ENCODE data around the gene NEDD4.

The NEDD4 gene

DNA sequence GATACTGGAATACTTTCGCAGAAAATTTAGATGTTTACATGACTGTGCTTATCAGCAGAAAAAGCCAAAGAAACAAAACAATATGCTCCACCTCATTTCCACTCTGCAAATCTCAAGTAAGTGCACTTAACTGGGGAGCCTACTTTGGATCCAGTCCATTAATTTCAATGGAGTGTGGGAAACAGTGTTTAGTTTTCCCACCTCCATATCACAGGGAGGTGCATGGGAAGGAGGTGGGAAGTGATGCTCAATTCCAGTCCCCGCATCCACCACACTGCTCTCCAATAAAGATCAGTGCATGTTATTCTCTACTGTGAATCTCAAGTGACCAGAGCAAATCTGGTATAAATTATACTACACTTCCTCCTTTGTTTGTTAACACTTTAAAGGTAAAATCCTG is 2.9 kb downstream of the NEDD4 start:
- Histone ChIP-seq H3K4me1 (ENCODE audit: control insufficient read depth, low read length) (peaks cover 21% of the 10 kb centered on the region), H3K36me3 (ENCODE audit: control insufficient read depth, low read length) (peaks cover 3% of the 10 kb centered on the region; the same call in 1 of the 2 replicates), H3K27me3 (ENCODE audit: control insufficient read depth, low read length) (peaks cover under 1% of the 10 kb centered on the region; the same call in 1 of the 2 replicates), H3K4me3 (ENCODE audit: low read length) (no peak overlapping the region), H3K9me3 (ENCODE audit: control insufficient read depth, insufficient read depth, low read length) (no peaks in the 10 kb centered on the region), H3K9me2 (replicated peaks; ENCODE audit: control insufficient read depth, low read length) (no peaks in the 10 kb centered on the region), H3K79me2 (ENCODE audit: control insufficient read depth, low read length) (peaks cover 35% of the 10 kb centered on the region), H4K20me1 (ENCODE audit: control insufficient read depth, insufficient read depth, low read depth, low read length) (no peaks in the 10 kb centered on the region; the same call in 1 of the 2 replicates), H3K27ac (ENCODE audit: low read depth, low read length) (no peak overlapping the region), H3K4me2 (ENCODE audit: low read length) (no peak overlapping the region), H3F3A (ENCODE audit: control insufficient read depth, insufficient read depth) (no peaks in the 10 kb centered on the region)
- TF ChIP-seq, protein P1, sequence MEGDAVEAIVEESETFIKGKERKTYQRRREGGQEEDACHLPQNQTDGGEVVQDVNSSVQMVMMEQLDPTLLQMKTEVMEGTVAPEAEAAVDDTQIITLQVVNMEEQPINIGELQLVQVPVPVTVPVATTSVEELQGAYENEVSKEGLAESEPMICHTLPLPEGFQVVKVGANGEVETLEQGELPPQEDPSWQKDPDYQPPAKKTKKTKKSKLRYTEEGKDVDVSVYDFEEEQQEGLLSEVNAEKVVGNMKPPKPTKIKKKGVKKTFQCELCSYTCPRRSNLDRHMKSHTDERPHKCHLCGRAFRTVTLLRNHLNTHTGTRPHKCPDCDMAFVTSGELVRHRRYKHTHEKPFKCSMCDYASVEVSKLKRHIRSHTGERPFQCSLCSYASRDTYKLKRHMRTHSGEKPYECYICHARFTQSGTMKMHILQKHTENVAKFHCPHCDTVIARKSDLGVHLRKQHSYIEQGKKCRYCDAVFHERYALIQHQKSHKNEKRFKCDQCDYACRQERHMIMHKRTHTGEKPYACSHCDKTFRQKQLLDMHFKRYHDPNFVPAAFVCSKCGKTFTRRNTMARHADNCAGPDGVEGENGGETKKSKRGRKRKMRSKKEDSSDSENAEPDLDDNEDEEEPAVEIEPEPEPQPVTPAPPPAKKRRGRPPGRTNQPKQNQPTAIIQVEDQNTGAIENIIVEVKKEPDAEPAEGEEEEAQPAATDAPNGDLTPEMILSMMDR (IDR thresholded peaks at IDR 0.05; ENCODE audit: low read depth, low read length, poor library complexity, severe bottlenecking) = no peak
- no peak for TF ChIP-seq EZH2phosphoT487 (IDR thresholded peaks at IDR 0.05; ENCODE audit: borderline replicate concordance, low read length)

DNA sequence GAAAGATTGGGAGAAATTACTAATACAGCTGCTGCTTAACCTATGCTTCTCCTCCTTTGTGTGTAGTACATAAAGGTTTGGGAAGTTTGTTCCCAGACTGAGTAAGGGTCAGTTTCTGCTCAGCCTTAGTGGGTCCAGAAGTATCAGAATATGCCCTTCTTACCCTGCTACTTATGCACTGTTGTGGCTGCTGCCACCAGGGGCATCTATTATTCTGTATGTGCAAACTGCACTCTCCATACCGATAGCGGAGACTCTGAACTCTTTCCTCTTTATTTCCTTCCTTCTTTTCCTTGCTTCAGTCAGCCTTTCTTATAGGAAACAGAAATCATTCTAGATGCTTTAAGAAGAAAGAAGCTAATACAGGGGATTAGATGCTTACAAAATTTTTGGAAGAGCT is 4.0 kb downstream of the NEDD4 start:
- Histone ChIP-seq H3K27ac (ENCODE audit: low read depth, low read length) (no peak overlapping the region), H3K27me3 (ENCODE audit: control insufficient read depth, low read length) (no peaks in the 10 kb centered on the region), H4K20me1 (ENCODE audit: control insufficient read depth, insufficient read depth, low read depth, low read length) (no peaks in the 10 kb centered on the region; the same call in 1 of the 2 replicates), H3K9me2 (replicated peaks; ENCODE audit: control insufficient read depth, low read length) (no peaks in the 10 kb centered on the region), H3K9me3 (ENCODE audit: control insufficient read depth, insufficient read depth, low read length) (no peaks in the 10 kb centered on the region), H3K4me2 (ENCODE audit: low read length) (no peak overlapping the region), H3F3A (ENCODE audit: control insufficient read depth, insufficient read depth) (no peaks in the 10 kb centered on the region), H3K36me3 (ENCODE audit: control insufficient read depth, low read length) (peaks cover 3% of the 10 kb centered on the region; the same call in 1 of the 2 replicates), H3K4me1 (ENCODE audit: control insufficient read depth, low read length) (peaks cover 20% of the 10 kb centered on the region), H3K79me2 (ENCODE audit: control insufficient read depth, low read length) (peaks cover 35% of the 10 kb centered on the region), H3K4me3 (ENCODE audit: low read length) (no peak overlapping the region)
- TF ChIP-seq EZH2phosphoT487 (IDR thresholded peaks at IDR 0.05; ENCODE audit: borderline replicate concordance, low read length) = no peak
- TF ChIP-seq, protein P1 (IDR thresholded peaks at IDR 0.05; ENCODE audit: low read depth, low read length, poor library complexity, severe bottlenecking) = no peak

DNA sequence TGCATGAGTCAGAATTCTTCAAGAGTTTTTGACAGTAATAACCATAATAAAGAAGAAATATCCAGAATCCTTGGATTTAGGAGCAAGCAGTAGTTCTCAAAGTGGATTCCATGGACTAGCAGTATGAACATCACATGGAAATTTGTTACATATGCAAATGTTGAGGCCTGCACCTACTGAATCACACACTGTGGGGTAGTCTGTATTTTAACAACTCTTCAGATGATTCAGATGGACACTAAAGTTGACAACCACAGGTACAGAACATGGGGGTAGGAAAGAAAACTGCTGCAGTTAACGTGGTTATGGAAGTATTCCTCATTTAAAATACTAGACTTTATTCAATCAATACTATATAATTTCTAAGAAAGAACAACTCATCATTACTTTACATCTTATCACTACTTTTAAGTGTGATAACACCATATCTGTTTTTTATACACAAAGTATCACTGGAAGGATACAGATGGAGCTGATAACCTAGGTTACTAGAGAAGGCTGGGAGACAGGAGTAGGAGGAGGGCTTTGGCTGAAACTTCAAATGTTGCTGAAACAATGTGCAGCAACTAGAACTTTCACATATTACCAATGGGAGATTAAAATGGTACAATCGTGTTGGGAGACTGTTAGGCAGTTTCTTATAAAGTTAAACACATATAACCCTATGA is 11.7 kb downstream of the NEDD4 start:
- H3K36me3 ChIP-seq (ENCODE audit: control insufficient read depth, low read length) = no peaks in the 10 kb centered on the region
- H4K20me1 ChIP-seq (ENCODE audit: control insufficient read depth, insufficient read depth, low read depth, low read length) = no peaks in the 10 kb centered on the region
- H3K27ac ChIP-seq (ENCODE audit: low read depth, low read length) = no peak overlapping the region
- no peak for TF ChIP-seq EZH2phosphoT487 (IDR thresholded peaks at IDR 0.05; ENCODE audit: borderline replicate concordance, low read length)
- TF ChIP-seq, protein P1 (IDR thresholded peaks at IDR 0.05; ENCODE audit: low read depth, low read length, poor library complexity, severe bottlenecking) = no peak
- H3K4me2 ChIP-seq (ENCODE audit: low read length) = no peak overlapping the region
- no peaks in the 10 kb centered on the region for H3K9me3 ChIP-seq (ENCODE audit: control insufficient read depth, insufficient read depth, low read length)
- no peaks in the 10 kb centered on the region for H3K9me2 ChIP-seq (replicated peaks; ENCODE audit: control insufficient read depth, low read length)
- no peaks in the 10 kb centered on the region for H3F3A ChIP-seq (ENCODE audit: control insufficient read depth, insufficient read depth)
- peaks cover 14% of the 10 kb centered on the region for H3K79me2 ChIP-seq (ENCODE audit: control insufficient read depth, low read length)
- no peak overlapping the region for H3K4me3 ChIP-seq (ENCODE audit: low read length)
- no peaks in the 10 kb centered on the region for H3K4me1 ChIP-seq (ENCODE audit: control insufficient read depth, low read length)
- H3K27me3 ChIP-seq (ENCODE audit: control insufficient read depth, low read length) = no peaks in the 10 kb centered on the region
